WTC11 (cell line): ENCODE measurements around the gene IGSF1. TPM values are rescaled to one million over a fixed set of nuclear protein-coding genes. Genes with fewer than 3 reads are reported as not detected.

Experiments
- ATAC-seq: fragments of 200-7000 bp; cut with Tn5 transposase; 2 replicates; pipeline ENCODE4 v1.10.0; 2021; ENCODE audit warnings: mild to moderate bottlenecking, moderate library complexity
- CTCF ChIA-PET: fragments of 300-600 bp; sonication (Branson Sonifier 250); formaldehyde crosslinking; loops from one replicate; lab custom pipeline; 2021; ENCODE audit warnings: antibody characterized with exemption; lab: Charles Lee
- POLR2A ChIA-PET: fragments of 350-600 bp; sonication (Branson Sonifier 250); formaldehyde crosslinking; loops from one replicate; lab custom pipeline; 2021; ENCODE audit warnings: antibody characterized with exemption; lab: Charles Lee
- DNase-seq: peaks from one replicate; pipeline ENCODE4 v3.0.0; 2021; ENCODE audit warnings: low spot score
- H3K27ac Mint-ChIP-seq: 2 replicates; pipeline ENCODE4 v1.8.0; 2021; ENCODE audit warnings: mixed read lengths
- H3K27me3 Mint-ChIP-seq: 2 replicates; pipeline ENCODE4 v1.8.0; 2021; ENCODE audit warnings: low read depth, mild to moderate bottlenecking, moderate library complexity, mixed read lengths
- H3K36me3 Mint-ChIP-seq: 2 replicates; pipeline ENCODE4 v1.8.0; 2021; ENCODE audit warnings: mixed read lengths
- H3K4me1 Mint-ChIP-seq: 2 replicates; pipeline ENCODE4 v1.8.0; 2022; ENCODE audit warnings: mixed read lengths
- H3K4me3 Mint-ChIP-seq: 2 replicates; pipeline ENCODE4 v1.8.0; 2021; ENCODE audit warnings: mild to moderate bottlenecking, moderate library complexity, mixed read lengths
- H3K9me3 Mint-ChIP-seq: 2 replicates; pipeline ENCODE4 v1.8.0; 2021; ENCODE audit warnings: mixed read lengths
- AR ChIP-seq: fragments of 250-450 bp; sonication (Bioruptor Pico); IDR thresholded peaks from 2 replicates; pipeline ENCODE4 v1.9.0; 2021; ENCODE audit warnings: mild to moderate bottlenecking
- CREB1 ChIP-seq: sonication (generic); formaldehyde crosslinking; IDR thresholded peaks from 2 replicates; pipeline ENCODE4 v1.8.0; 2023; ENCODE audit warnings: mild to moderate bottlenecking, missing genetic modification reagents
- E2F4 ChIP-seq: sonication (generic); formaldehyde crosslinking; IDR thresholded peaks from 2 replicates; pipeline ENCODE4 v1.8.1; 2022; ENCODE audit warnings: low read depth, mild to moderate bottlenecking, moderate library complexity, missing genetic modification reagents, borderline replicate concordance
- ELF4 ChIP-seq: sonication (generic); formaldehyde crosslinking; IDR thresholded peaks from 2 replicates; pipeline ENCODE4 v1.8.1; 2022; ENCODE audit warnings: low read depth, mild to moderate bottlenecking, moderate library complexity, missing genetic modification reagents
- FOXP1 ChIP-seq: sonication (generic); formaldehyde crosslinking; IDR thresholded peaks from 2 replicates; pipeline ENCODE4 v1.8.0; 2022; ENCODE audit warnings: missing genetic modification reagents, mild to moderate bottlenecking, moderate library complexity, borderline replicate concordance
- IRF1 ChIP-seq: sonication (generic); formaldehyde crosslinking; IDR thresholded peaks from 2 replicates; pipeline ENCODE4 v1.8.0; 2023; ENCODE audit warnings: missing genetic modification reagents
- JAZF1 ChIP-seq: fragments of 250-450 bp; sonication (Bioruptor Pico); IDR thresholded peaks from 2 replicates; pipeline ENCODE4 v1.9.0; 2021; ENCODE audit warnings: moderate library complexity, mild to moderate bottlenecking, inconsistent platforms
- MLX ChIP-seq: sonication (generic); formaldehyde crosslinking; IDR thresholded peaks from 2 replicates; pipeline ENCODE4 v1.8.1; 2023; ENCODE audit warnings: mild to moderate bottlenecking, missing genetic modification reagents, moderate library complexity
- NFYB ChIP-seq: sonication (generic); formaldehyde crosslinking; conservative IDR thresholded peaks from 2 replicates; pipeline ENCODE4 v1.8.0; 2022; ENCODE audit warnings: low read depth, missing genetic modification reagents
- NR3C1 ChIP-seq: sonication (generic); formaldehyde crosslinking; conservative IDR thresholded peaks from 2 replicates; pipeline ENCODE4 v1.8.1; 2023; ENCODE audit warnings: low read depth, mild to moderate bottlenecking, missing genetic modification reagents
- PRRX2 ChIP-seq: fragments of 250-450 bp; sonication (Bioruptor Pico); IDR thresholded peaks from 2 replicates; pipeline ENCODE4 v1.8.0; 2021; ENCODE audit warnings: mild to moderate bottlenecking
- RELA ChIP-seq: sonication (generic); formaldehyde crosslinking; IDR thresholded peaks from 2 replicates; pipeline ENCODE4 v1.8.1; 2022; ENCODE audit warnings: missing genetic modification reagents, mild to moderate bottlenecking, borderline replicate concordance
- TEAD1 ChIP-seq: sonication (generic); formaldehyde crosslinking; IDR thresholded peaks from 2 replicates; pipeline ENCODE4 v1.8.0; 2022; ENCODE audit warnings: mild to moderate bottlenecking, missing genetic modification reagents
- USF2 ChIP-seq: sonication (generic); formaldehyde crosslinking; IDR thresholded peaks from 2 replicates; pipeline ENCODE4 v1.8.1; 2023; ENCODE audit warnings: mild to moderate bottlenecking, missing genetic modification reagents, moderate library complexity
- ZNF121 ChIP-seq: sonication (generic); formaldehyde crosslinking; IDR thresholded peaks from 2 replicates; pipeline ENCODE4 v1.8.0; 2023; ENCODE audit warnings: missing genetic modification reagents
- ZNF396 ChIP-seq: fragments of 250-450 bp; sonication (Bioruptor Pico); IDR thresholded peaks from 2 replicates; pipeline ENCODE4 v1.8.0; 2021; ENCODE audit warnings: mild to moderate bottlenecking, moderate library complexity, borderline replicate concordance
- total RNA-seq: library from RNA; stranded (reverse); gene quantifications from 3 replicates; pipeline ENCODE4 v1.2.3, GENCODE V29; 2021
- TF ChIP-seq, protein P1 (sequence below): sonication (generic); formaldehyde crosslinking; IDR thresholded peaks from 2 replicates; pipeline ENCODE4 v1.8.1; 2022; ENCODE audit warnings: missing genetic modification reagents, borderline replicate concordance
- TF ChIP-seq, protein P2 (sequence below): sonication (generic); formaldehyde crosslinking; IDR thresholded peaks from 2 replicates; pipeline ENCODE4 v1.8.0; 2023; ENCODE audit warnings: mild to moderate bottlenecking, missing genetic modification reagents

The IGSF1 gene
- total RNA-seq, 1 experiment from 2014 or later, result 16.2 TPM

GRCh38 chrX:131235768-131236545 lies 53.1 kb downstream of the IGSF1 start (continued):
- TF ChIP-seq IRF1 (CRISPR knock-in tag) (no peak), NR3C1 (no peak), E2F4 (CRISPR knock-in tag) (no peak), NFYB (CRISPR knock-in tag) (no peak), ZNF121 (no peak), ELF4 (no peak), AR (no peak)

DNA sequence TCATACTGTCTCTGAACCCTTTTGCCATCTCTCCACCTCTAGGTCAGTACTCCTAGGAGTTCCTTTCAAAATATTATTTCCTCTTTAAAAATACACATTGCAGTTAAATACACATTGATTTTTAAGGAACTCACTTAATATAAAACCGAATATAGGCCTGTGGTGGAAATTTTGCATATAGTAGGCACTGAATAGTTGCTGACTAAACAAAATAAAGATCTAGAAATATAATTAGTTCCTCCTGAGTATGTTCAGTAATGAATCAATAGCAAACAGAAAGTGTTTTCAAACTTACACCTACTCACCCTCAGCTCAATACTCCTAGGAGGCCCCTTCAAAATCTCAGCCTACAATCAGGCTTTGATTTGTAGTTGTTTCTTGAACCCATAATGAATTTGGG lies 61.5 kb downstream of the IGSF1 start:
- Mint-ChIP-seq H3K9me3 (no peaks in the 10 kb centered on the region), H3K4me3 (no peak overlapping the region), H3K27ac (no peak overlapping the region), H3K27me3 (peaks cover 3% of the 10 kb centered on the region), H3K36me3 (no peaks in the 10 kb centered on the region), H3K4me1 (peaks cover 8% of the 10 kb centered on the region)
- no peak for ATAC-seq
- CTCF ChIA-PET, result no interaction called here
- POLR2A ChIA-PET, result no interaction called here
- DNase-seq, result no peak
- TF ChIP-seq, protein P1, sequence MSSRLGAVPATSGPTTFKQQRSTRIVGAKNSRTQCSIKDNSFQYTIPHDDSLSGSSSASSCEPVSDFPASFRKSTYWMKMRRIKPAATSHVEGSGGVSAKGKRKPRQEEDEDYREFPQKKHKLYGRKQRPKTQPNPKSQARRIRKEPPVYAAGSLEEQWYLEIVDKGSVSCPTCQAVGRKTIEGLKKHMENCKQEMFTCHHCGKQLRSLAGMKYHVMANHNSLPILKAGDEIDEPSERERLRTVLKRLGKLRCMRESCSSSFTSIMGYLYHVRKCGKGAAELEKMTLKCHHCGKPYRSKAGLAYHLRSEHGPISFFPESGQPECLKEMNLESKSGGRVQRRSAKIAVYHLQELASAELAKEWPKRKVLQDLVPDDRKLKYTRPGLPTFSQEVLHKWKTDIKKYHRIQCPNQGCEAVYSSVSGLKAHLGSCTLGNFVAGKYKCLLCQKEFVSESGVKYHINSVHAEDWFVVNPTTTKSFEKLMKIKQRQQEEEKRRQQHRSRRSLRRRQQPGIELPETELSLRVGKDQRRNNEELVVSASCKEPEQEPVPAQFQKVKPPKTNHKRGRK (CRISPR knock-in tag), result no peak
- TF ChIP-seq MLX (CRISPR knock-in tag) (no peak), CREB1 (CRISPR knock-in tag) (no peak), ZNF396 (CRISPR knock-in tag) (no peak), JAZF1 (CRISPR knock-in tag) (no peak), USF2 (CRISPR knock-in tag) (no peak), RELA (CRISPR knock-in tag) (no peak), PRRX2 (CRISPR knock-in tag) (no peak), TEAD1 (CRISPR knock-in tag) (no peak), FOXP1 (no peak)
- TF ChIP-seq, protein P2, sequence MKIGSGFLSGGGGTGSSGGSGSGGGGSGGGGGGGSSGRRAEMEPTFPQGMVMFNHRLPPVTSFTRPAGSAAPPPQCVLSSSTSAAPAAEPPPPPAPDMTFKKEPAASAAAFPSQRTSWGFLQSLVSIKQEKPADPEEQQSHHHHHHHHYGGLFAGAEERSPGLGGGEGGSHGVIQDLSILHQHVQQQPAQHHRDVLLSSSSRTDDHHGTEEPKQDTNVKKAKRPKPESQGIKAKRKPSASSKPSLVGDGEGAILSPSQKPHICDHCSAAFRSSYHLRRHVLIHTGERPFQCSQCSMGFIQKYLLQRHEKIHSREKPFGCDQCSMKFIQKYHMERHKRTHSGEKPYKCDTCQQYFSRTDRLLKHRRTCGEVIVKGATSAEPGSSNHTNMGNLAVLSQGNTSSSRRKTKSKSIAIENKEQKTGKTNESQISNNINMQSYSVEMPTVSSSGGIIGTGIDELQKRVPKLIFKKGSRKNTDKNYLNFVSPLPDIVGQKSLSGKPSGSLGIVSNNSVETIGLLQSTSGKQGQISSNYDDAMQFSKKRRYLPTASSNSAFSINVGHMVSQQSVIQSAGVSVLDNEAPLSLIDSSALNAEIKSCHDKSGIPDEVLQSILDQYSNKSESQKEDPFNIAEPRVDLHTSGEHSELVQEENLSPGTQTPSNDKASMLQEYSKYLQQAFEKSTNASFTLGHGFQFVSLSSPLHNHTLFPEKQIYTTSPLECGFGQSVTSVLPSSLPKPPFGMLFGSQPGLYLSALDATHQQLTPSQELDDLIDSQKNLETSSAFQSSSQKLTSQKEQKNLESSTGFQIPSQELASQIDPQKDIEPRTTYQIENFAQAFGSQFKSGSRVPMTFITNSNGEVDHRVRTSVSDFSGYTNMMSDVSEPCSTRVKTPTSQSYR (CRISPR knock-in tag), result no peak
